Activated CD4-positive, alpha-beta T cell treated with anti-CD3 and anti-CD28 coated beads, Interleukin-2, amount 50 U/mL, for 1 hour (primary cell): ENCODE data around the gene CDX1.

Experiments used
- DNase-seq: peaks from one replicate; pipeline ENCODE4 v3.0.0-alpha.2; 2020

The CDX1 gene

GRCh38 chr5:150166650-150167511 lies at the start of gene CDX1:
Gene CDX1, plus strand, starts transcription at chr5:150166778. Its CDS starts 99 bp downstream, at chr5:150166877.
- no peak for DNase-seq

GRCh38 chr5:150117945-150118560 lies 48.5 kb upstream of the CDX1 start:
- DNase-seq = no peak

DNA sequence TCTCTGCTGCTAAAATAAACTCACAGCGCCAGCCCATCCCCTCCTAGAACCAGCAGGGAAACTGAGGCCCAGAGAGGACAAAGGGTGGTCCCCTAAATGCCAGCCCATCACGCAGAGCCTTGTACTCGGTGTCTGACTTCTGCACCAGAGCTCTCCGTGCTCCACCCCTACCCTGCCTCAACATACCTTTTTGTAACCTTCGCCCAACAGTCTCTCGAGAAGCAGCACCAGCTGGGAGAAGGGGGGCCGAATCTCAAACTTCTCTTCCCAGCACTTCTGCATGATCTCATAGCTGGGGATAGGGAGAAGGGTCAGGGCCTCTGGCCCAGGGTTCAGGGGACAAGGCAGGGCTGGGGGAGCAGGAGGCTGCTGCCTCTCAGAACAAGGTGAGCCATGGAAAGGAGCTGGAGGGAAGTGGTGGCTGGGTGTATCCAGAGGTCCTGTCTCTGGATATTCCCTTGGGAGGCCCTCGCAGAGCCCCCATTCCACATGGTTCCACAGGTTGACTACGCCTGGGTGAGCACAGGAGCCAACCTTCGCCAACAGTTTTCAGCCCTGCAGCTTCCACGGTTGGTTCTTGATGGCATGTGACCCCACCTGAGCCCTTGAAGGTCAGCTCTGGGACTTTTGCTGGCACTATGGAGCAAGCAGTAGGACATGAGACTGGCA lies 47.9 kb upstream of the CDX1 start:
- DNase-seq = no peak

GRCh38 chr5:150119421-150120061 lies 47.0 kb upstream of the CDX1 start:
- DNase-seq = no peak

GRCh38 chr5:150120062-150120441 lies 46.5 kb upstream of the CDX1 start:
- DNase-seq = no peak

GRCh38 chr5:150120617-150121447 lies 45.7 kb upstream of the CDX1 start:
- DNase-seq = no peak

DNA sequence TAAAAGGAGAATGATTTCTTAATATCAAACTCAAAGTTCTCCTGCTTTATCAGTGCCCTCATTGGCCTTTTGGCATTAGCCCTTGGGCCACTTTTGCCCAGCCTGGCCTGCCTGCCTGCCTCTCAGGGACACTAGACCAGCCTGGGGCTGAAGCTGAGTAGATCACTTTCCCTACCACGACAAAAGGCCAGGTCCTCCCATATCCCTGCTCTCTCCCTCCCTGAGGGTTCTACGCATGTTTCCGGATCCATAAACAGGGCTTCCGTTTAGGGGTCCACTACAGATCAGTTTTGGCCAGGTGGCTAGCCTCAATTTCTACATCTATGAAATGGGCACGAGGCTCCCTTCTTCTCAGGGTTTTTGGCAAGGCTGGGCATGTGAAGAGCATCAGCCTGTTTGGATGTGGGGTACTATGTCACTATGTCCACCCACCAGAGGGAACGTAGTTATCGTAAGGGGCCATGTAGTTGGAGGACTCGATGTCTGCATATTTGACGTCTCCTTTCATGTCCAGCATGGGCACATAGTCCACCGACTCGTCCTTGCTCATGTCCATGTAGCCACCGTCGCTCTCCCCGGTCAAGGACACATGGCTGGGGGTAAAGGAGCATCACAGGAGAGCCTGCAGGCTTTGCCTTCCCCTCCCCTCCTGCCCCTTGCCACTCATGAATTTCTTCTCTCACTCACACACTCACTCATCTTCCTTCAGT lies 45.0 kb upstream of the CDX1 start:
- no peak for DNase-seq

DNA sequence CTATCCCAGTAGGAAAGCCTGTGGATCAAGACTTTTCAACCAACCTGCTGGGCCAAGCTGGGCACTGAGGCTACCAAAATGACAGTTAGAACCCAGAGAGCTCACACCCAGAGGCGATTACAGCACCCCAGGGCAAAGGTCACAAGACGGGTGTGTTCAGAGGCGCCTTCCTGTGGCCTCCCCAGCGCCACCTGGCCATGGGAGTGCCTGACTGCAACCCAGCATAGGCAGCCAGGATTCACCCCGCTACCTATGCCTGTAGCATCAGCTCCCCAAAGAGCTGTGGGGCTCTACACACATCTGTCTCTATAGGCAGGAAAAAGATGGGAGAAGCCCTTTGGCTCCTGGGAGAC lies 44.4 kb upstream of the CDX1 start:
- DNase-seq = no peak

DNA sequence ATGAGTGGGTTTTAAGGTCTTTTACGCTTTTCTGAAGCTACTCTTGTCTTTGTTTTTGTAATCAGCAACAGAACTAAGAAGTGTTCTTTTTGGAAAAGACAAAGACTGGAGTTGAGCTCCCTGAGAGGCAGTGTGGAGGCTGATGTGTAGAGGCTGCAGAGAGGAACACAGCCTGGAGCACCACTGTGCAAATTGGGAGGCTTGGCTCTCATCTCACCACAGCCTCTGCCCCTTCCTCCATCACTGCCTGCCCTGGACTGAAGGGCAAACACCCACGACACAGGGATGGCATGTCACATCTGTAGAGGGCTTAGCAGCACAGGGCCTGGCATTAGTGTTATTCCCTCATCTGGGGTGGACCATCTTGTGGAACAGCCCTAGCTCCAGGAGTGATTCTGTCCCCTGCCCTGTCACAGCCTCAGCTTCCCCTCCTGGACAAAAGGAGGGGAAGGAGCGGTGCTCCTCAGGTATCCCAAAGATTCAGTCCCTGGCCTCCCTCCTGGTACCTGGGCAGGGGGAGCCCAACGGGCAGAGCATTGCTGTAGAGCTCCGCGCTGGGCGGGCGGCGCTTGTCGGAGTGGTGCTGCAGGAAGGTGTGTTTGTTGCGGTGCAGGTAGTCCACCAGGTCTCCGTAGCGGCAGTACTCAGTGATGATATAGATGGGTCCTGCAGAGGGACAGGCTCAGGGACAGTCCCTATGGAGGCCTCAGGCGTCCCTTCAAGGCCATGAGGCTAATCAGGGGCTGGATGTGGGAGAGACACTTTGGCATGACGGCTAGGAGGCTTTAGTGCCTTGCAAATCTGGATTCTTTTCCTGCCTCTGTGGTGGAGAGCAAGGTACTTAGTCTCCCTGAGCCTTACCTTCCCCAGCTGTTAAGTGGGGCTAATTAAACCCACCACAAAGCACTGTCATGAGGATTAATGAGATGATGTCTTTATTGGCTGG lies 43.8 kb upstream of the CDX1 start:
- no peak for DNase-seq

DNA sequence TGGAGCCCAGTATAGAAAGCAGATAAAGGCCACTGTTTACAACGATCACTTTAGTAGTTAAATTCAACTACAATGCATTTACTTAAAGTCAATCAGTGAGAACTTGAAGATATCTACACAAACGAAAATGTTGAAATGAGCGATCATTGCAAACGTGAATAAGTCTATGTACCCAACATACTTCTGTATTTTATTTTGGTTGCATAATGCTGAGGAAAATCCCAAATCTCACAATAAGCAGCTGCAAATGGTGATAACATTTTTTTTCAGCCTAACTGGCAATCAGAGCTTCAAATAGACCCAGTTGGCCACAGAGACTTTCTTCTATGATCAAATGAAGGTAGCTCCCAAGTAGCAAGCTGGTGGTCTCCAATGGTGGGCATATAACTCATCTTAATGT lies 43.0 kb upstream of the CDX1 start:
- no peak for DNase-seq

GRCh38 chr5:150124111-150124557 lies 42.4 kb upstream of the CDX1 start:
- DNase-seq = no peak

- no peak for DNase-seq
Measured at GRCh38 chr5:150124596-150124995, 42.0 kb upstream of the CDX1 start.

- no peak for DNase-seq
Measured at GRCh38 chr5:150125334-150125733, 41.2 kb upstream of the CDX1 start.

GRCh38 chr5:150126199-150126920 lies 40.2 kb upstream of the CDX1 start:
- no peak for DNase-seq

DNA sequence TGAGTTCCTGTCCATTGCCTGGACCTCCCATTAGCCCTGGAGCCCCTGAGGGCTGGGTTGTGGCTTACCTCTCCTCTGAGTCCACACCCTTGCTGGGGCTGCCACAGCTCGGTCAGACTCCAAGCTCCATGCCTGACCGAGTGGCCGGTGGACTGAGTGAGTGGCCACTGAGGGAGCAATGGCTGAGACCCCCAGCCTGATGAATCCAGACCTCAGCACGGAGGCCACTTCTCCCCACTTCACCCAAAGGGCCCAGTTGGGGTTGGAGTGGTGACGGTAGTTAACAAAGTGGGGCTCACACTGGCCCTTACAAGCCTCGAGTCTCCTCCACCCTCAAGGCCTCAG lies 39.7 kb upstream of the CDX1 start:
- no peak for DNase-seq

- no peak for DNase-seq
Measured at GRCh38 chr5:150129454-150129812, 37.1 kb upstream of the CDX1 start.

DNA sequence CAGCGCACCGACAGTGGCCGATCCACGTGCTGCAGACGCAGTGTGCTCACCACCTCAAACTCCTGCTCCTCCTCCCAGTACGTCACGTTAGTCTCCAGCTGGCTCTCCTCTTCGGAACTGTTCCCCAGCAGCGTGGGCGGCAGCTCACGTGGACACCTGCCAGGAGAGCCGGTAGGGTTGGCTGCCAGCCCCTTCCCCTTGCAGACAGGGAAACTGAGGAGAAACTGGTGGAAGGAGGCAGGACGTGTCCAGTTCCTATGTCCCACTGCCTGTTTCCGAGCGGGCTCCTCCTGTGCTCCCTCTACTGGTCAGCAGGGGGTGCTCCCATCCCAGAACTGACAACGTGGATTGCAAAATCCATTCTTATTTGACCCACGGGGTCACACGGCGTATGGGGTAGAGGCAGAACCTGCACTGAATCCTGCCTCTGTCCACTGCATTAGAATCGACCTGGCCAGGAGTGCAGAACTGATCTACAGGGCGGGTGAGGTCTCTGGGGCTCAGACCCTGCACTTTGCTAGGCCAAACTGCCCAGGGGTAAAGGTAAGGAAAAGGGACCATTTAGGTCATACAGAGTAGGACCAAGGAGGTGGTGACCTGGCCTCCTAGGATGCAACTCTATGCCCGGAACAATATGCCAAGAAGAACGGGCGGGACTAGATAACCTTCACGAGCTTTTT lies 36.6 kb upstream of the CDX1 start:
- DNase-seq = peak; percentile 30

DNA sequence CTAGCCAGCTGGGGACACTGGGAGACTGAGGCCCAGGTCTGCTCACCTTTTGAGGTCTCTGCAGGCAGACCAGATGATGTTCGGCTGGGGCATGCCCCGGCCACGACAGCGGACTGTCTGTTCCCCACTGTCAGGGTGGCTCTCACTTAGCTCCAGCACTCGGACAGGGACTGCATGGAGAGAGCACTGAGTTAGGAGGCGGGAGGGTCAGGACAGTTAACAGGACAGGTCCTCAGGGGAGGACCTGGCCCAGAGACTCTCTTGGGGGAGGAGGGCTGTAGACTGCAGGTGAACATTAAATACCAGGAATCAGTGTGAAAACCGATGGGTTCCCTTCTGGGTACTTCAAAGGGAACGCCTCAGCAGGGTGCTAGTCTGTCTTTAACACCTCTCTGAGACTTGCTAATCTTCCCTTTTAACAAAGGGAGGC lies 36.1 kb upstream of the CDX1 start:
- DNase-seq = no peak

DNA sequence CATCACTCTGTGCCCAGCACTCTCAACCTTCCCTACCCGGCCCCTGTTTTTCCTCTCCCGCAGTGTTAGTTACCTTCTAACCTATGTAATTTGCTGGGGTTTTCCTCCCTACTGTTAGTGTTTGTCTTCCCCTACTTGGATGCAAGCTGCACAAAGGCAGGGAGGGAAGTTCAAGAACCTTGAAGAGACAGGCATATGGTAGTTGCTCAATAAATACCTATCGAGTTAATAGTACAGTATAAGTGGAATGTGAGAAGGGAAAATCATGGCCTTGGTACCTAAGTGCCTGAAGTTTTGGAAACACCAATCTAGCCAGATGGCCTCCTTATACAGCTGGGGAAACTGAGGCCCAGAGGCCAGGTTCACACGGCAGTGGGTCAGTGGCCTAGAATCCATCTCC lies 35.1 kb upstream of the CDX1 start:
- no peak for DNase-seq
